Neural cell (in vitro differentiated cells): Measurements from ENCODE around the gene EXOC4.

Source experiments
- POLR2AphosphoS5 ChIP-seq: IDR thresholded peaks from 2 replicates; pipeline ENCODE4 v1.6.1; 2012
- REST ChIP-seq: IDR thresholded peaks from 2 replicates; pipeline ENCODE4 v1.6.1; 2012; ENCODE audit warnings: borderline replicate concordance

GRCh38 chr7:133272336-133272735 lies 19.5 kb downstream of the EXOC4 start:
- TF ChIP-seq POLR2AphosphoS5 (no peak), REST (no peak)
